ENCODE measurements around the gene RIMS3. TPM values are rescaled to one million over a fixed set of nuclear protein-coding genes. Genes with fewer than 3 reads are reported as not detected.

RIMS3 gene
- 0.05 and 0.06 TPM in 2 replicates for total RNA-seq

GRCh38 chr1:40665335-40666171 is at the start of gene RIMS3:
RIMS3 (minus strand) TSS chr1:40665682; CDS start chr1:40641925, 23,757 bp downstream.

GRCh38 chr1:40691538-40692428 is 26.3 kb upstream of the RIMS3 start, which contains the start of gene NFYC:
NFYC (plus strand) TSS chr1:40691704; CDS start chr1:40738844, 47,140 bp downstream.

Other genes with a start within 250 kb of the RIMS3 start
- gene ZFP69B, start 215.2 kb downstream of the RIMS3 start, total RNA-seq = 0.44 and 2.5 TPM in 2 replicates
- gene ZFP69, start 188.4 kb downstream of the RIMS3 start, total RNA-seq = 2.7 and 2.8 TPM in 2 replicates
- gene EXO5, start 156.9 kb downstream of the RIMS3 start, total RNA-seq = 7.1 and 9.9 TPM in 2 replicates
- gene ZNF684, start 134.0 kb downstream of the RIMS3 start, total RNA-seq = 1.2 and 1.5 TPM in 2 replicates
- 17.3 and 17.9 TPM in 2 replicates for gene NFYC, start 26.0 kb upstream of the RIMS3 start, total RNA-seq
- gene KCNQ4, start 118.1 kb upstream of the RIMS3 start, total RNA-seq = 0.10 TPM in 1 of 2 replicates, not detected in the other
- gene CITED4, start 196.7 kb upstream of the RIMS3 start, total RNA-seq = 4.3 and 7.2 TPM in 2 replicates